ENCODE data around the gene PLGLB1.
"Not testable (repeated sequence)": the region's sequence is repeated elsewhere in the genome, so short reads cannot be mapped to it uniquely, and the experiment has no call there.

Gene PLGLB1

GRCh38 chr2:87021744-87022143 lies at the start of gene PLGLB1:
PLGLB1 (minus strand) TSS chr2:87021844; CDS start chr2:87021783, 61 bp downstream.
- H3K36me3 ChIP-seq (ENCODE audit: insufficient read depth, low read length); H3K9ac ChIP-seq (ENCODE audit: low read depth, low read length); H3K4me1 ChIP-seq (ENCODE audit: insufficient read depth, low read length); H3K9me3 ChIP-seq (ENCODE audit: control insufficient read depth, insufficient read depth, low read length): not testable (repeated sequence)

GRCh38 chr2:87064305-87064704 lies 42.7 kb upstream of the PLGLB1 start:
- not testable (repeated sequence) for H3K9me3 ChIP-seq (ENCODE audit: control insufficient read depth, insufficient read depth, low read length); H3K4me1 ChIP-seq (ENCODE audit: insufficient read depth, low read length); H3K9ac ChIP-seq (ENCODE audit: low read depth, low read length); H3K36me3 ChIP-seq (ENCODE audit: insufficient read depth, low read length)

GRCh38 chr2:87063431-87063830 lies 41.8 kb upstream of the PLGLB1 start:
- H3K9me3 ChIP-seq (ENCODE audit: control insufficient read depth, insufficient read depth, low read length); H3K36me3 ChIP-seq (ENCODE audit: insufficient read depth, low read length); H3K4me1 ChIP-seq (ENCODE audit: insufficient read depth, low read length); H3K9ac ChIP-seq (ENCODE audit: low read depth, low read length): not testable (repeated sequence)

- H3K9ac ChIP-seq (ENCODE audit: low read depth, low read length); H3K9me3 ChIP-seq (ENCODE audit: control insufficient read depth, insufficient read depth, low read length); H3K4me1 ChIP-seq (ENCODE audit: insufficient read depth, low read length); H3K36me3 ChIP-seq (ENCODE audit: insufficient read depth, low read length): not testable (repeated sequence)
Measured at GRCh38 chr2:87061519-87061918, 39.9 kb upstream of the PLGLB1 start.

GRCh38 chr2:87057606-87058005 lies 36.0 kb upstream of the PLGLB1 start:
- not testable (repeated sequence) for H3K9me3 ChIP-seq (ENCODE audit: control insufficient read depth, insufficient read depth, low read length); H3K9ac ChIP-seq (ENCODE audit: low read depth, low read length); H3K36me3 ChIP-seq (ENCODE audit: insufficient read depth, low read length); H3K4me1 ChIP-seq (ENCODE audit: insufficient read depth, low read length)

GRCh38 chr2:87056843-87057242 lies 35.2 kb upstream of the PLGLB1 start:
- H3K4me1 ChIP-seq (ENCODE audit: insufficient read depth, low read length); H3K9ac ChIP-seq (ENCODE audit: low read depth, low read length); H3K36me3 ChIP-seq (ENCODE audit: insufficient read depth, low read length); H3K9me3 ChIP-seq (ENCODE audit: control insufficient read depth, insufficient read depth, low read length): not testable (repeated sequence)

GRCh38 chr2:87056435-87056834 lies 34.8 kb upstream of the PLGLB1 start:
- not testable (repeated sequence) for H3K4me1 ChIP-seq (ENCODE audit: insufficient read depth, low read length); H3K36me3 ChIP-seq (ENCODE audit: insufficient read depth, low read length); H3K9ac ChIP-seq (ENCODE audit: low read depth, low read length); H3K9me3 ChIP-seq (ENCODE audit: control insufficient read depth, insufficient read depth, low read length)

- H3K4me1 ChIP-seq (ENCODE audit: insufficient read depth, low read length); H3K36me3 ChIP-seq (ENCODE audit: insufficient read depth, low read length); H3K9me3 ChIP-seq (ENCODE audit: control insufficient read depth, insufficient read depth, low read length); H3K9ac ChIP-seq (ENCODE audit: low read depth, low read length): not testable (repeated sequence)
Measured at GRCh38 chr2:87054375-87054774, 32.7 kb upstream of the PLGLB1 start.

GRCh38 chr2:87041321-87041978 lies 19.8 kb upstream of the PLGLB1 start:
- not testable (repeated sequence) for H3K36me3 ChIP-seq (ENCODE audit: insufficient read depth, low read length); H3K4me1 ChIP-seq (ENCODE audit: insufficient read depth, low read length); H3K9me3 ChIP-seq (ENCODE audit: control insufficient read depth, insufficient read depth, low read length); H3K9ac ChIP-seq (ENCODE audit: low read depth, low read length)

GRCh38 chr2:87028607-87029006 lies 7.0 kb upstream of the PLGLB1 start:
- not testable (repeated sequence) for H3K9me3 ChIP-seq (ENCODE audit: control insufficient read depth, insufficient read depth, low read length); H3K4me1 ChIP-seq (ENCODE audit: insufficient read depth, low read length); H3K9ac ChIP-seq (ENCODE audit: low read depth, low read length); H3K36me3 ChIP-seq (ENCODE audit: insufficient read depth, low read length)

GRCh38 chr2:87026816-87027215 lies 5.2 kb upstream of the PLGLB1 start:
- not testable (repeated sequence) for H3K9me3 ChIP-seq (ENCODE audit: control insufficient read depth, insufficient read depth, low read length); H3K4me1 ChIP-seq (ENCODE audit: insufficient read depth, low read length); H3K9ac ChIP-seq (ENCODE audit: low read depth, low read length); H3K36me3 ChIP-seq (ENCODE audit: insufficient read depth, low read length)

GRCh38 chr2:87025927-87026326 lies 4.3 kb upstream of the PLGLB1 start:
- H3K9me3 ChIP-seq (ENCODE audit: control insufficient read depth, insufficient read depth, low read length); H3K4me1 ChIP-seq (ENCODE audit: insufficient read depth, low read length); H3K9ac ChIP-seq (ENCODE audit: low read depth, low read length); H3K36me3 ChIP-seq (ENCODE audit: insufficient read depth, low read length): not testable (repeated sequence)

- H3K36me3 ChIP-seq (ENCODE audit: insufficient read depth, low read length); H3K9ac ChIP-seq (ENCODE audit: low read depth, low read length); H3K4me1 ChIP-seq (ENCODE audit: insufficient read depth, low read length); H3K9me3 ChIP-seq (ENCODE audit: control insufficient read depth, insufficient read depth, low read length): not testable (repeated sequence)
Measured at GRCh38 chr2:87023988-87024615, 2.5 kb upstream of the PLGLB1 start.

- not testable (repeated sequence) for H3K9me3 ChIP-seq (ENCODE audit: control insufficient read depth, insufficient read depth, low read length); H3K9ac ChIP-seq (ENCODE audit: low read depth, low read length); H3K36me3 ChIP-seq (ENCODE audit: insufficient read depth, low read length); H3K4me1 ChIP-seq (ENCODE audit: insufficient read depth, low read length)
Measured at GRCh38 chr2:87021043-87021442, 601 bp downstream of the PLGLB1 start.

GRCh38 chr2:87019053-87019452 lies 2.6 kb downstream of the PLGLB1 start:
- not testable (repeated sequence) for H3K36me3 ChIP-seq (ENCODE audit: insufficient read depth, low read length); H3K4me1 ChIP-seq (ENCODE audit: insufficient read depth, low read length); H3K9me3 ChIP-seq (ENCODE audit: control insufficient read depth, insufficient read depth, low read length)

More at GRCh38 chr2:87019053-87019452, 2.6 kb downstream of the PLGLB1 start:
- H3K9ac ChIP-seq (ENCODE audit: low read depth, low read length), result not testable (repeated sequence)
